ENCODE measurements around the gene ZBTB16.

GRCh38 chr11:114195151-114195550 lies 135.6 kb downstream of the ZBTB16 start:
- TF ChIP-seq CTCF (IDR thresholded peaks at IDR 0.05; ENCODE audit: poor library complexity, severe bottlenecking), result no peak
- TF ChIP-seq EZH2 (IDR thresholded peaks at IDR 0.05; ENCODE audit: borderline replicate concordance, insufficient read depth, low read length, poor library complexity, severe bottlenecking), result no peak
- no peak for TF ChIP-seq RAD21 (conservative IDR thresholded peaks at IDR 0.05)
- no peak for TF ChIP-seq SMC3 (conservative IDR thresholded peaks at IDR 0.05; ENCODE audit: poor library complexity)
- TF ChIP-seq EP300 (conservative IDR thresholded peaks at IDR 0.05; ENCODE audit: poor library complexity, severe bottlenecking), result no peak
- no peak for TF ChIP-seq MXI1 (conservative IDR thresholded peaks at IDR 0.05; ENCODE audit: poor library complexity, severe bottlenecking)
- TF ChIP-seq POLR2AphosphoS5 (IDR thresholded peaks at IDR 0.05), result no peak
- no peak for TF ChIP-seq TAF1 (IDR thresholded peaks at IDR 0.05; ENCODE audit: low read depth)
